Parathyroid adenoma (tissue), 2 donors: ENCODE results near the gene SH3RF2.

ENCODE experiments used
- H2AFZ ChIP-seq: fragments of 300-600 bp; sonication (generic); one replicate; pipeline ENCODE4 v1.7.0; 2017; ENCODE audit warnings: antibody characterized with exemption, mild to moderate bottlenecking
- H3K27ac ChIP-seq: fragments of 300-600 bp; sonication (generic); one replicate; pipeline ENCODE4 v1.7.0; 2017
- H3K27me3 ChIP-seq: fragments of 300-600 bp; sonication (generic); one replicate; pipeline ENCODE4 v1.7.0; 2017; ENCODE audit warnings: low read length; ENCODE audit not compliant: control insufficient read depth, insufficient read depth
- H3K36me3 ChIP-seq: fragments of 300-600 bp; sonication (generic); one replicate; pipeline ENCODE4 v1.7.0; 2017; ENCODE audit warnings: low read length; ENCODE audit not compliant: control insufficient read depth, insufficient read depth
- H3K4me1 ChIP-seq: fragments of 300-600 bp; sonication (generic); one replicate; pipeline ENCODE4 v1.7.0; 2017; ENCODE audit warnings: control low read depth
- H3K4me2 ChIP-seq: fragments of 300-600 bp; sonication (generic); one replicate; pipeline ENCODE4 v1.7.0; 2017; ENCODE audit warnings: low read length
- H3K4me3 ChIP-seq: fragments of 300-600 bp; sonication (generic); one replicate; pipeline ENCODE4 v1.7.0; 2017; ENCODE audit warnings: low read depth, low read length
- H3K79me2 ChIP-seq: fragments of 300-600 bp; sonication (generic); one replicate; pipeline ENCODE4 v1.7.0; 2017; ENCODE audit warnings: control low read depth
- H3K9ac ChIP-seq: fragments of 300-600 bp; sonication (generic); one replicate; pipeline ENCODE4 v1.7.0; 2017; ENCODE audit warnings: mild to moderate bottlenecking
- H3K9me3 ChIP-seq: fragments of 300-600 bp; sonication (generic); one replicate; pipeline ENCODE4 v1.7.0; 2017; ENCODE audit warnings: low read length; ENCODE audit not compliant: control insufficient read depth
- CTCF ChIP-seq: fragments of 300-600 bp; sonication (generic); IDR thresholded peaks from one replicate; pipeline ENCODE4 v1.7.0; 2017; ENCODE audit warnings: antibody characterized with exemption, mild to moderate bottlenecking
- donor health status: primary hyperparathyroidism.

Gene SH3RF2

GRCh38 chr5:146066968-146067367 is 130.6 kb downstream of the SH3RF2 start:
- Histone ChIP-seq H3K27me3 (no peaks in the 10 kb centered on the region), H3K79me2 (no peaks in the 10 kb centered on the region), H3K4me1 (no peaks in the 10 kb centered on the region), H3K4me2 (no peak overlapping the region), H3K4me3 (no peak overlapping the region), H3K9me3 (no peaks in the 10 kb centered on the region), H3K9ac (no peak overlapping the region), H3K36me3 (no peaks in the 10 kb centered on the region), H2AFZ (no peak overlapping the region), H3K27ac (no peak overlapping the region)
- TF ChIP-seq CTCF = no peak

- Histone ChIP-seq H3K27me3 (no peaks in the 10 kb centered on the region), H2AFZ (no peak overlapping the region)
Measured at GRCh38 chr5:146068206-146068605, 131.8 kb downstream of the SH3RF2 start.

GRCh38 chr5:146068977-146069779 is 132.8 kb downstream of the SH3RF2 start:
- TF ChIP-seq CTCF = no peak
- Histone ChIP-seq H3K27ac (no peak overlapping the region), H3K4me1 (no peaks in the 10 kb centered on the region), H3K36me3 (no peaks in the 10 kb centered on the region), H3K79me2 (no peaks in the 10 kb centered on the region), H3K27me3 (no peaks in the 10 kb centered on the region), H3K4me2 (no peak overlapping the region), H3K9me3 (no peaks in the 10 kb centered on the region), H3K4me3 (no peak overlapping the region), H2AFZ (no peak overlapping the region), H3K9ac (no peak overlapping the region)

More at GRCh38 chr5:146068206-146068605, 131.8 kb downstream of the SH3RF2 start:
- Histone ChIP-seq H3K9me3 (no peaks in the 10 kb centered on the region), H3K4me1 (no peaks in the 10 kb centered on the region), H3K4me2 (no peak overlapping the region), H3K27ac (no peak overlapping the region), H3K36me3 (no peaks in the 10 kb centered on the region), H3K79me2 (no peaks in the 10 kb centered on the region), H3K9ac (no peak overlapping the region), H3K4me3 (no peak overlapping the region)
- no peak for TF ChIP-seq CTCF

- Histone ChIP-seq H3K4me2 (no peak overlapping the region), H2AFZ (no peak overlapping the region), H3K9me3 (no peaks in the 10 kb centered on the region), H3K79me2 (no peaks in the 10 kb centered on the region), H3K36me3 (no peaks in the 10 kb centered on the region), H3K9ac (no peak overlapping the region), H3K4me3 (no peak overlapping the region), H3K4me1 (no peaks in the 10 kb centered on the region), H3K27me3 (no peaks in the 10 kb centered on the region), H3K27ac (no peak overlapping the region)
- TF ChIP-seq CTCF = no peak
Measured at GRCh38 chr5:146069780-146070099, 133.4 kb downstream of the SH3RF2 start.

- H3K4me3 ChIP-seq = no peak overlapping the region
- no peak for TF ChIP-seq CTCF
- no peaks in the 10 kb centered on the region for H3K27me3 ChIP-seq
Measured at GRCh38 chr5:146070746-146071145, 134.4 kb downstream of the SH3RF2 start.

More at GRCh38 chr5:146070746-146071145, 134.4 kb downstream of the SH3RF2 start:
- H3K4me1 ChIP-seq = no peaks in the 10 kb centered on the region
- H3K9ac ChIP-seq = no peak overlapping the region
- H3K9me3 ChIP-seq = no peaks in the 10 kb centered on the region
- H3K79me2 ChIP-seq = no peaks in the 10 kb centered on the region
- no peak overlapping the region for H3K4me2 ChIP-seq
- no peak overlapping the region for H3K27ac ChIP-seq
- H2AFZ ChIP-seq = no peak overlapping the region
- H3K36me3 ChIP-seq = no peaks in the 10 kb centered on the region
